K562 (cell line): ENCODE measurements around the gene HSD11B1L. TPM values are rescaled to one million over a fixed set of nuclear protein-coding genes. Genes with fewer than 3 reads are reported as not detected.

ENCODE experiments used
- ATAC-seq: fragments of 200-7000 bp; cut with Tn5 transposase; 3 replicates; pipeline ENCODE4 v1.9.1; 2020; ENCODE audit warnings: moderate library complexity
- BruUV-seq: library from RNA; stranded (reverse); fragments of 400-500 nt; replicated peaks from 2 replicates; lab custom pipeline; 2021; lab: Mats Ljungman, UMichigan
- CTCF ChIA-PET: fragments of 300-600 bp; formaldehyde crosslinking; extraction: SDS; loops from one replicate; lab custom pipeline; 2021; ENCODE audit warnings: low intra/inter-chr PET ratio; lab: Yijun Ruan, JAX
- POLR2A ChIA-PET: fragments of 300-600, 350-650 bp; sonication (Branson Sonifier 250); formaldehyde crosslinking; extraction: SDS; loops from one replicate; lab custom pipeline; 2021; ENCODE audit warnings: antibody characterized with exemption, inconsistent platforms; lab: Yijun Ruan, JAX
- DNase-seq, 4 experiments: peaks; one replicate each; pipeline versions ENCODE4 v3.0.0 to v3.0.0-alpha.2; 2011 to 2018; ENCODE audit warnings: low spot score in 3 of 4, mixed read lengths in 3 of 4; ENCODE audit errors: extremely low read depth in 1 of 4
- FAIRE-seq: peaks from 2 replicates; lab custom pipeline; 2011; peaks lifted over from hg19 to GRCh38; lab: Jason Lieb, UNC
- H2AFZ ChIP-seq: 2 replicates; pipeline ENCODE4 v1.6.0; 2011; ENCODE audit warnings: low read depth, low read length, control low read depth, inconsistent platforms
- H3K27ac ChIP-seq: fragments of 200-600 bp; 3 replicates; pipeline ENCODE4 v1.8.0; 2011; ENCODE audit warnings: low read depth, mild to moderate bottlenecking, control low read depth, inconsistent platforms, low read length, moderate library complexity, mixed read lengths; ENCODE audit errors: extremely low read depth
- H3K27me3 ChIP-seq, 2 experiments: fragments of 300-600 bp in 1 of 2; 2 replicates in 1 of 2; 3 replicates in 1 of 2; pipeline versions ENCODE4 v1.6.0 to v1.8.0; 2011; ENCODE audit warnings: inconsistent platforms in 2 of 2, low read length in 2 of 2, mild to moderate bottlenecking in 1 of 2, mixed read lengths in 1 of 2, moderate library complexity in 1 of 2; ENCODE audit not compliant: control insufficient read depth in 2 of 2, insufficient read depth in 2 of 2
- H3K36me3 ChIP-seq: fragments of 300-600 bp; 3 replicates; pipeline ENCODE4 v1.8.0; 2011; ENCODE audit warnings: mild to moderate bottlenecking, low read length, inconsistent platforms; ENCODE audit not compliant: control insufficient read depth, insufficient read depth
- H3K4me1 ChIP-seq, 2 experiments: fragments of 200-600 bp in 1 of 2; replicated peaks in 1 of 2; 2 replicates in 1 of 2; 3 replicates in 1 of 2; pipeline versions ENCODE4 v1.5.1 to v1.8.0; 2011; ENCODE audit warnings: inconsistent platforms in 2 of 2, low read length in 2 of 2, mild to moderate bottlenecking in 1 of 2, mixed read lengths in 1 of 2, moderate library complexity in 1 of 2; ENCODE audit not compliant: control insufficient read depth in 2 of 2, insufficient read depth in 2 of 2
- H3K4me2 ChIP-seq: 2 replicates; pipeline ENCODE4 v1.6.1; 2011; ENCODE audit warnings: low read length, control low read depth, inconsistent platforms, mixed read lengths; ENCODE audit not compliant: insufficient read depth
- H3K4me3 ChIP-seq: fragments of 200-600 bp; sonication (generic), shearing (Covaris generic); 2 replicates; pipeline ENCODE4 v1.5.1; 2016; ENCODE audit warnings: control low read depth, inconsistent platforms
- H3K79me2 ChIP-seq: fragments of 200-600 bp; 3 replicates; pipeline ENCODE4 v1.8.0; 2011; ENCODE audit warnings: low read length, inconsistent platforms; ENCODE audit not compliant: control insufficient read depth, insufficient read depth
- H3K9ac ChIP-seq, 2 experiments: 2 replicates each; pipeline versions ENCODE4 v1.6.0 to v1.6.1; 2011; ENCODE audit warnings: low read depth in 2 of 2, low read length in 2 of 2, control low read depth in 1 of 2, inconsistent platforms in 1 of 2, mild to moderate bottlenecking in 1 of 2, mixed read lengths in 1 of 2; ENCODE audit not compliant: insufficient read depth in 1 of 2
- H3K9me1 ChIP-seq: one replicate; pipeline ENCODE4 v1.6.0; 2011; ENCODE audit warnings: inconsistent platforms, mild to moderate bottlenecking, low read length, moderate library complexity; ENCODE audit not compliant: control insufficient read depth, insufficient read depth
- H3K9me3 ChIP-seq: replicated peaks from 2 replicates; pipeline ENCODE4 v1.5.1; 2011; ENCODE audit warnings: low read depth, low read length, inconsistent platforms; ENCODE audit not compliant: control insufficient read depth, insufficient read depth
- H4K20me1 ChIP-seq: replicated peaks from 2 replicates; pipeline ENCODE4 v1.6.1; 2011; ENCODE audit warnings: low read length, inconsistent platforms, mixed read lengths; ENCODE audit not compliant: control insufficient read depth, insufficient read depth
- CBFA2T2 ChIP-seq: fragments of 450-650 bp; conservative IDR thresholded peaks from 2 replicates; pipeline ENCODE4 v1.6.1; 2017; ENCODE audit warnings: mild to moderate bottlenecking
- DMBX1 ChIP-seq: fragments of 250-450 bp; sonication (Bioruptor Pico); IDR thresholded peaks from 2 replicates; pipeline ENCODE4 v1.8.0; 2022; ENCODE audit warnings: inconsistent platforms, mild to moderate bottlenecking, moderate library complexity, borderline replicate concordance
- E4F1 ChIP-seq: fragments of 250-450 bp; sonication (Bioruptor Pico); IDR thresholded peaks from 2 replicates; pipeline ENCODE4 v1.5.0; 2021; ENCODE audit warnings: mild to moderate bottlenecking, borderline replicate concordance
- EGR1 ChIP-seq: fragments of 450-650 bp; conservative IDR thresholded peaks from 2 replicates; pipeline ENCODE4 v1.6.1; 2017; ENCODE audit warnings: mild to moderate bottlenecking
- ELF2 ChIP-seq: fragments of 250-450 bp; sonication (Bioruptor Pico); IDR thresholded peaks from 2 replicates; pipeline ENCODE4 v1.5.0; 2021; ENCODE audit warnings: mild to moderate bottlenecking
- FOXA3 ChIP-seq, 2 experiments: fragments of 450-650 bp in 1 of 2; sonication (generic) in 1 of 2; formaldehyde crosslinking; IDR thresholded peaks in 1 of 2; conservative IDR thresholded peaks in 1 of 2; 2 replicates each; pipeline versions ENCODE4 v1.4.0 to v1.8.0; 2020 to 2022; ENCODE audit warnings: mild to moderate bottlenecking in 2 of 2, missing genetic modification reagents in 1 of 2
- GABPB1 ChIP-seq: sonication (generic); formaldehyde crosslinking; IDR thresholded peaks from 2 replicates; pipeline ENCODE4 v1.8.0; 2022; ENCODE audit warnings: mild to moderate bottlenecking, missing genetic modification reagents
- GTF2E2 ChIP-seq: fragments of 200-800 bp; sonication (Bioruptor generic); IDR thresholded peaks from 2 replicates; pipeline ENCODE4 v1.6.1; 2016; ENCODE audit warnings: missing genetic modification characterization, missing compliant biosample characterization
- JUN ChIP-seq, 2 experiments: sonication (generic) in 1 of 2; formaldehyde crosslinking in 1 of 2; IDR thresholded peaks; 2 replicates each; pipeline versions ENCODE4 v1.6.1 to v1.8.0; 2012 to 2022; ENCODE audit warnings: borderline replicate concordance in 2 of 2, mild to moderate bottlenecking in 2 of 2, improper control_type of control experiment in 1 of 2, low read depth in 1 of 2, low read length in 1 of 2, missing genetic modification reagents in 1 of 2
- KDM1A ChIP-seq, 2 experiments: fragments of 450-650 bp; IDR thresholded peaks; 2 replicates each; pipeline ENCODE4 v1.6.1; 2016; ENCODE audit warnings: mild to moderate bottlenecking in 2 of 2
- LCOR ChIP-seq: sonication (generic); formaldehyde crosslinking; IDR thresholded peaks from 2 replicates; pipeline ENCODE4 v1.8.0; 2022; ENCODE audit warnings: mild to moderate bottlenecking, missing genetic modification reagents
- POLR2G ChIP-seq: fragments of 200-400 bp; formaldehyde crosslinking; IDR thresholded peaks from 2 replicates; pipeline ENCODE4 v1.6.1; 2017; ENCODE audit warnings: low read depth, mild to moderate bottlenecking, antibody characterized with exemption, low read length, moderate library complexity
- TCF15 ChIP-seq: fragments of 250-450 bp; sonication (Bioruptor Pico); IDR thresholded peaks from 2 replicates; pipeline ENCODE4 v1.8.0; 2022; ENCODE audit warnings: moderate library complexity, mild to moderate bottlenecking, inconsistent platforms
- TEAD4 ChIP-seq, 2 experiments: sonication (generic) in 1 of 2; formaldehyde crosslinking in 1 of 2; IDR thresholded peaks; 2 replicates each; pipeline versions ENCODE4 v1.6.1 to v1.8.0; 2012 to 2022; ENCODE audit warnings: borderline replicate concordance in 1 of 2, inconsistent platforms in 1 of 2, low read length in 1 of 2, mild to moderate bottlenecking in 1 of 2, missing genetic modification reagents in 1 of 2
- U2AF2 ChIP-seq: fragments of 200-400 bp; formaldehyde crosslinking; optimal IDR thresholded peaks from 2 replicates; pipeline ENCODE3; 2017; ENCODE audit warnings: low read depth, mild to moderate bottlenecking, low read length
- ZFX ChIP-seq: sonication (generic); formaldehyde crosslinking; IDR thresholded peaks from 2 replicates; pipeline ENCODE4 v1.8.0; 2022; ENCODE audit warnings: mild to moderate bottlenecking, missing genetic modification reagents, moderate library complexity
- ZNF143 ChIP-seq: sonication (generic); formaldehyde crosslinking; IDR thresholded peaks from 2 replicates; pipeline ENCODE4 v1.9.0; 2022; ENCODE audit warnings: mild to moderate bottlenecking, missing genetic modification reagents
- ZNF175 ChIP-seq: fragments of 200-800 bp; sonication (Bioruptor generic); IDR thresholded peaks from 2 replicates; pipeline ENCODE4 v1.6.1; 2016; ENCODE audit warnings: low read depth, mild to moderate bottlenecking, missing genetic modification characterization, missing compliant biosample characterization
- WGBS: fragments of 100-300 bp; shearing (Covaris generic); methylation state at CpG from one replicate; pipeline ENCODE4 v1.1.6; 2016; ENCODE audit warnings: low coverage, mixed read lengths; ENCODE audit not compliant: insufficient coverage; ENCODE audit errors: missing lambda C conversion rate; 5-methylcytosine and 5-hydroxymethylcytosine counted together
- in situ Hi-C: fragments of 300-500 bp; cut with MboI; formaldehyde crosslinking; loops from 4 replicates; pipeline ENCODE4 v1.15.0; 2018; ENCODE audit warnings: inconsistent platforms, mixed read lengths
- intact Hi-C: fragments of 100-400 bp; cut with micrococcal nuclease; formaldehyde crosslinking; loops from 2 replicates; pipeline ENCODE4 v1.14.2; 2022
- polyA plus RNA-seq, 8 experiments: library from polyadenylated mRNA; depleted of rRNA in 4 of 8; stranded (reverse) in 5 of 8; unstranded in 3 of 8; fragments of >200 nt; fragmentation: Nextera tagmentation in 2 of 8; fragmentation: Illumina TruSeq in 1 of 8; extraction: Ambion mirVana in 2 of 8; extraction: Trizol in 1 of 8; gene quantifications; 2 replicates each; pipeline versions ENCODE4 v1.2.1 to v1.2.3, GENCODE V29; 2011 to 2014; ENCODE audit warnings: inconsistent platforms in 1 of 8, missing spikeins in 1 of 8
- total RNA-seq, 7 experiments: library from RNA; depleted of rRNA in 6 of 7; stranded (reverse); fragments of >200 nt in 6 of 7; fragmentation: Illumina TruSeq in 2 of 7; extraction: Trizol in 2 of 7; gene quantifications; 2 replicates each; pipeline versions ENCODE4 v1.2.1 to v1.2.3, GENCODE V29; 2011 to 2021; ENCODE audit warnings: low replicate concordance in 1 of 7

HSD11B1L gene
- total and polyA plus RNA-seq, 9 of the 15 experiments (the other 6 are each of a cell fraction or from before 2014, with no cell fraction given) = 0.31 to 7.7 (median 2.3) TPM

GRCh38 chr19:5717215-5717935 lies 36.5 kb downstream of the HSD11B1L start:
- CTCF ChIA-PET = no interaction called here
- DNase-seq (no peak), ATAC-seq (no peak), FAIRE-seq (no peak)
- Histone ChIP-seq H3K4me1 (peaks cover 13 to 28% of the 10 kb centered on the region in 2 experiments; a peak in 4 of 5 replicates), H3K27me3 (no peaks in the 10 kb centered on the region), H3K27ac (peak overlapping the region; percentile 99), H4K20me1 (peaks cover 12% of the 10 kb centered on the region; the same call in 1 of the 2 replicates), H3K4me3 (peak overlapping the region; percentile 98), H3K9ac (peak overlapping the region; percentile 98 to 99), H2AFZ (no peak overlapping the region), H3K4me2 (peak overlapping the region; percentile 98), H3K9me3 (no peaks in the 10 kb centered on the region), H3K79me2 (peaks cover 69% of the 10 kb centered on the region), H3K9me1 (no peaks in the 10 kb centered on the region), H3K36me3 (peaks cover 54% of the 10 kb centered on the region)
- in situ Hi-C loops = no loop called here
- TF ChIP-seq TCF15 (CRISPR knock-in tag) = 0 out of 2 replicates have a peak, but pooled peaks have one; percentile 42
- TF ChIP-seq U2AF2 = no peak
- no peak for TF ChIP-seq TEAD4 (IDR thresholded peaks at IDR 0.05; ENCODE audit: low read length)
- no peak for TF ChIP-seq TEAD4 (CRISPR knock-in tag; IDR thresholded peaks at IDR 0.05; ENCODE audit: borderline replicate concordance)
- no peak for TF ChIP-seq CBFA2T2
- TF ChIP-seq DMBX1 (CRISPR knock-in tag) = 0 out of 2 replicates have a peak, but pooled peaks have one; percentile 17
- TF ChIP-seq GTF2E2 = no peak
- no peak for TF ChIP-seq E4F1 (CRISPR knock-in tag)
- TF ChIP-seq ELF2 (CRISPR knock-in tag) = no peak
- TF ChIP-seq KDM1A (IDR thresholded peaks at IDR 0.05) = no peak
- no peak for TF ChIP-seq JUN (IDR thresholded peaks at IDR 0.05; ENCODE audit: borderline replicate concordance, low read depth, low read length)
- no peak for TF ChIP-seq JUN (CRISPR knock-in tag; IDR thresholded peaks at IDR 0.05; ENCODE audit: borderline replicate concordance)
- TF ChIP-seq ZNF143 (CRISPR knock-in tag) = 0 out of 2 replicates have a peak, but pooled peaks have one; percentile 12
- no peak for TF ChIP-seq EGR1
- 0 out of 4 replicates have a peak, but pooled peaks of 1 of the 2 experiments have one; percentile 23 for TF ChIP-seq FOXA3 (CRISPR knock-in tag; conservative IDR thresholded peaks at IDR 0.05 in 1 of 2, IDR thresholded peaks at IDR 0.05 in 1 of 2)
- TF ChIP-seq ZNF175 (CRISPR knock-in tag) = no peak
- TF ChIP-seq ZFX = 0 out of 2 replicates have a peak, but pooled peaks have one; percentile 32
- TF ChIP-seq GABPB1 (CRISPR knock-in tag) = 0 out of 2 replicates have a peak, but pooled peaks have one; percentile 30
- TF ChIP-seq POLR2G = 0 out of 2 replicates have a peak, but pooled peaks have one; percentile 9
- 0 out of 2 replicates have a peak, but pooled peaks have one; percentile 39 for TF ChIP-seq LCOR
- intact Hi-C loops = no loop called here
- BruUV-seq = no TSS peak
- 55% methylated on average over 8 of the region's 8 CpGs for WGBS
- POLR2A ChIA-PET = interaction anchor here (0.6 to 3.3 kb wide), 11 partner anchors 9 to 1660 kb away, joined by 3 to 31 read pairs (median 6); partner anchors contain the start of genes NDUFA11, RPL36 and VMAC
